Activated T-cell treated with anti-CD3 and anti-CD28 coated beads, Interleukin-2, amount 50 U/mL, for 24 hours (primary cell): Measurements from ENCODE around the gene BANP.
"Not testable (repeated sequence)": the region's sequence is repeated elsewhere in the genome, so short reads cannot be mapped to it uniquely, and the experiment has no call there.

Source experiments
- DNase-seq: peaks from one replicate; pipeline ENCODE4 v3.0.0-alpha.2; 2020
- H3K27ac Mint-ChIP-seq: 2 replicates; pipeline ENCODE4 v1.8.0; 2020; ENCODE audit warnings: mild to moderate bottlenecking, mixed read lengths
- H3K27me3 Mint-ChIP-seq: 2 replicates; pipeline ENCODE4 v1.8.0; 2020; ENCODE audit warnings: mixed read lengths
- H3K36me3 Mint-ChIP-seq: 2 replicates; pipeline ENCODE4 v1.8.0; 2020; ENCODE audit warnings: low read depth, mixed read lengths
- H3K4me1 Mint-ChIP-seq: 2 replicates; pipeline ENCODE4 v1.8.0; 2020; ENCODE audit warnings: low read depth, mixed read lengths
- H3K4me3 Mint-ChIP-seq: 2 replicates; pipeline ENCODE4 v1.8.0; 2020; ENCODE audit warnings: mild to moderate bottlenecking, moderate library complexity, mixed read lengths
- H3K9me3 Mint-ChIP-seq: 2 replicates; pipeline ENCODE4 v1.8.0; 2020; ENCODE audit warnings: mixed read lengths

BANP gene

GRCh38 chr16:88013766-88014251, 62.6 kb downstream of the BANP start:
- peaks cover 79% of the 10 kb centered on the region for H3K36me3 Mint-ChIP-seq
- H3K9me3 Mint-ChIP-seq = no peaks in the 10 kb centered on the region
- peak overlapping the region; percentile 17 for H3K27ac Mint-ChIP-seq
- H3K4me1 Mint-ChIP-seq = peaks cover 9% of the 10 kb centered on the region
- H3K4me3 Mint-ChIP-seq = no peak overlapping the region
- DNase-seq = no peak
- no peaks in the 10 kb centered on the region for H3K27me3 Mint-ChIP-seq

- Mint-ChIP-seq H3K36me3 (peaks cover 78% of the 10 kb centered on the region), H3K27me3 (no peaks in the 10 kb centered on the region), H3K4me3 (no peak overlapping the region), H3K4me1 (peaks cover 9% of the 10 kb centered on the region), H3K9me3 (no peaks in the 10 kb centered on the region), H3K27ac (no peak overlapping the region)
- peak; percentile 8 for DNase-seq
Measured at GRCh38 chr16:88014252-88014781, 63.1 kb downstream of the BANP start.

DNA sequence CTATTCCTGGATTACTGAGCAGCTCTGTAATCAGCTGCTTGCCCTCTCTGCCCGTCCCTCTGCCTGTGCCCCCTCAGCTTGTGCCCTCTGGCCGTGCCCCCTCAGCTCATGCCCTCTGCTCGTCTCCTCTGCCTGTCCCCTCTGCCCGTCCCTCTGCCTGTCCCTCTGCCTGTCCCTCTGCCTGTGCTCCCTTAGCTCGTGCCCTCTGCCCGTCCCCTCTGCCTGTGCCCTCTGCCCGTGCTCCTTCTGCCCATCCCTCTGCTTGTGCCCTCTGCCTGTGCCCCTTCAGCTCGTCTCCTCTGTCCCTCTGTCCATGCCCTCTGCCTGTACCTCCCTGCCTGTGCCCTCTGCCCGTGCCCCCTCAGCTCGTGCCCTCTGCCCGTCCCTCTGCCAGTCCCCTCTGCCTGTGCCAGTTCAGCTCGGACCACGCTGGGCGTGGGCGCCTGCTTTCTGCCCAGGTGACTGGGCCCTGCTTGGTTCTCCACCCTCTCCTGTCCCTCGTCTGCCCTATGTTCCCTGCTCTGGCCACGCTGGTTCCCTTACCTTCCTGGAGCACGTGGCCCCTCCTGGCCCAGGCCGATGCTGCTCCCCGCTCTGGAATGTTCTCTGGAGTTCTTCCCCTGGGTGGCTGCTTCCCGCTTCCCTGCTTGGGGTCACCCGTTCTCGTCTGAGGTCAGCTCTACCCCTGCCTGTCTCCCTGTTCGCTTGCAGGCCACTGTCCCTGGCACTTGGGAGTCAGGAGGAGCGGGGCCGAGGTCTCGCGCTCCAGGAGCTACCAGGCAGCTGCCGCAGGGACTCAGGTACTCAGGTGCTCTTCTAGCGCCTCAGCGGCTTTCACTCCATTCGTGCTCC, 63.9 kb downstream of the BANP start:
- Mint-ChIP-seq H3K9me3 (no peaks in the 10 kb centered on the region), H3K4me3 (no peak overlapping the region), H3K36me3 (peaks cover 74% of the 10 kb centered on the region), H3K4me1 (peaks cover under 1% of the 10 kb centered on the region), H3K27me3 (no peaks in the 10 kb centered on the region), H3K27ac (peak overlapping the region; percentile 59)
- DNase-seq = no peak

- no peak overlapping the region for H3K27ac Mint-ChIP-seq
- H3K4me1 Mint-ChIP-seq = no peaks in the 10 kb centered on the region
- no peaks in the 10 kb centered on the region for H3K27me3 Mint-ChIP-seq
- no peak overlapping the region for H3K4me3 Mint-ChIP-seq
- H3K9me3 Mint-ChIP-seq = no peaks in the 10 kb centered on the region
- peaks cover 74% of the 10 kb centered on the region for H3K36me3 Mint-ChIP-seq
- DNase-seq = no peak
Measured at GRCh38 chr16:88015806-88016140, 64.5 kb downstream of the BANP start.

DNA sequence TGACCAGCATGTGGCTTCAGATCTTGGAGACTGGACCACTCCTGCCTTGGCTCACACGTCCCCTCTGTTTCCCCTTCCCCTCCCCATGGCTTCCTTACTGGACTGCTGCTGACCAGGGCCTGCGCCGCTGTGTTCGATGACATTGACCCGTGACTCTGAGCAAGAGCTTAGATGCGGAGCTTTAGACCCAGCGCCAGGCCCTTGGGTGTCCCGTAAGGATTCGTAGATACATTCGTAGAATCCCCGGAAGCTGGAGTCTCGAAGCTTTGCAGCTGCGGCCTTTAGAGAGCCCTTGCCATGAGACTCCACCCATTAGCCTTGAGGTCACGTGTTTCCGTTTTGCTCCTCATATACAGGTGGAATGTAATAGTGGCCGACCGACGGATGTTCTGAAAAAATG, 65.2 kb downstream of the BANP start:
- H3K9me3 Mint-ChIP-seq, H3K27me3 Mint-ChIP-seq, DNase-seq, H3K4me1 Mint-ChIP-seq, H3K27ac Mint-ChIP-seq, H3K4me3 Mint-ChIP-seq: not testable (repeated sequence)
- peaks cover 70% of the 10 kb centered on the region for H3K36me3 Mint-ChIP-seq

DNA sequence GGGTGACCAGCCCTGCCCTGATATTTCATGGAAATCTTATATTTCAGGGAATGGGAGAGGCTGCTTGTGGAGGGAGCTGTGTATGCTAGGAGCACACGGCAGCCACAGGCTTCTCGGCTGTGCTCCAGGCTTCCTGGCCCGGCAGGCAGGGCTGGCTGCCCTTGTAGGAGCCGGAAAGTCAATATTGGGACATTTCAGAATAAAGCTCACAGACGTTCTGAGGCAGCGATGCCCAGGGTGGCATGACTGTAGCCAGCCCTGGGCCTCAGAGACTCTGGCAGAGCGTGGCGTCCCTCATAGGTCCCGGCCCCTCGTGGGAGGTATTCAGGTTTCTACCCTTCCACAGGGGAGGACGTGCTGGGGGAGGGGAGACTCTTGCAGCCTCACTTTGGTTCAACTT, 65.7 kb downstream of the BANP start:
- H3K9me3 Mint-ChIP-seq = no peaks in the 10 kb centered on the region
- no peak for DNase-seq
- peaks cover 72% of the 10 kb centered on the region for H3K36me3 Mint-ChIP-seq
- no peaks in the 10 kb centered on the region for H3K4me1 Mint-ChIP-seq
- no peak overlapping the region for H3K27ac Mint-ChIP-seq
- H3K4me3 Mint-ChIP-seq = no peak overlapping the region
- H3K27me3 Mint-ChIP-seq = no peaks in the 10 kb centered on the region

DNA sequence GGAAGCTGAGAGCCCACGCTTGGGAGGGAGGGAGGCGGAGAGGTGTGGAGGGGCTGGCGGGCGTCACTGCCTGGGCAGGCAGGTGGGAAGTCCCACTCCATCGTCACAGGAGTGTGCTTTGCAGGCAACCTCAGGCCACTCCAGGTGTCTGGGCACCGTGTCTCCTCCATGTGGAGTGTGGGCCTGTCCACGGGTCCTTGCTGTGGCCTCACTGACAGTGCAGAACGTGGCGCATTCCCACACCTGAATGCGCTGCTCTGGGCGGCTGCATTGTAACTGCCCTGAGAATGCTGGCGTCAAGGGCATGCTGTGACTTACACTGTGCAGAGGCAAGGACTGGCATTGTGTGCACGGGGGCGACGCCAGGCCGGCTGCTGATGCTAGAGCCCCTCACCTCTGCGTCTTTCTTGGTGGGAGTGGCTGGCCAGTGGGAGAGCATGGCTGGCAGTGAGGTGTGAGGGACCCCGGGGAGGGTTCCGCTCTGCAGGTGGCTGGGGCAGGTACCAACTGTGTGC, 66.4 kb downstream of the BANP start:
- peak overlapping the region; percentile 29 for H3K27ac Mint-ChIP-seq

GRCh38 chr16:88018382-88018781, 67.1 kb downstream of the BANP start:
- H3K9me3 Mint-ChIP-seq, H3K27ac Mint-ChIP-seq, H3K4me3 Mint-ChIP-seq, H3K4me1 Mint-ChIP-seq, DNase-seq, H3K27me3 Mint-ChIP-seq: not testable (repeated sequence)
- H3K36me3 Mint-ChIP-seq = peaks cover 74% of the 10 kb centered on the region

More for the DNA sequence above, 66.4 kb downstream of the BANP start:
- H3K4me3 Mint-ChIP-seq = no peak overlapping the region
- H3K4me1 Mint-ChIP-seq = no peaks in the 10 kb centered on the region
- no peak for DNase-seq
- H3K9me3 Mint-ChIP-seq = no peaks in the 10 kb centered on the region
- no peaks in the 10 kb centered on the region for H3K27me3 Mint-ChIP-seq
- H3K36me3 Mint-ChIP-seq = peaks cover 72% of the 10 kb centered on the region

DNA sequence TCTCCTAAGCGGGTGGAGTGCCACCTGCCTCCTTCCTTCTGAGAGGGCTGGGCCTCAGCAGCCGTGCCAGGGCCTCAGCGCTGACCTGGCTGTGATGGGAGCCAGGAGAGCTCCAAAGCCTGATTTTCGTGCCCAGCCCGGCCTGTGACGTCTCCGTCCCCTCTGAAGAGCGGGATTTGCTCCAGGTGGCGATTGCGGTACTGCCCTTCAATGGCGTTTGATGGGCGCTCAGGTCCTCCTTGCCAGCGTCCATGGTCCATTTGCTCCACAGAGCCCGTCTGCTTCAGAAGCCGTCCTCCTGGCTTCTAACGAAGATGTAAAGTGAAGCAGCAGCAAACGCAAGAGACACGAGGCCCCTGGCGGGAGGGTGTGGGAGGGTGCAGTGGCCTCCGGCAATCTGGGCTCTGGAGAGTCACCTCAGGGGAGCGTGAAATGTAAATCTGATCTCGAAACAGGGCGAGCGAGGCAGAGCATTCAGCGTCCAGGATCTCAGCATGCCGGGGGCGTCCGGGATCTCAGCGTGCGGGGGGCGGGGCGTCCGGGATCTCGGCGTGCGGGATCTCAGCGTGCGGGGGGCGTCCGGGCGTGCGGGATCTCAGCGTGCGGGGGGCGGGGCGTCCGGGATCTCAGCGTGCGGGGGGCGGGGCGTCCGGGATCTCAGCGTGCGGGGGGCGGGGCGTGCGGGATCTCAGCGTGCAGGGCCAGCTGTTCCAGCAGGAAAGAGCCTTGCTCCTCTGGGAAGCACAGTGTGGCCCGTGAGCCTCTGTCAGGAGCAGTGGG, 68.0 kb downstream of the BANP start:
- H3K4me3 Mint-ChIP-seq, DNase-seq, H3K4me1 Mint-ChIP-seq, H3K9me3 Mint-ChIP-seq, H3K27me3 Mint-ChIP-seq, H3K27ac Mint-ChIP-seq: not testable (repeated sequence)
- peaks cover 74% of the 10 kb centered on the region for H3K36me3 Mint-ChIP-seq

DNA sequence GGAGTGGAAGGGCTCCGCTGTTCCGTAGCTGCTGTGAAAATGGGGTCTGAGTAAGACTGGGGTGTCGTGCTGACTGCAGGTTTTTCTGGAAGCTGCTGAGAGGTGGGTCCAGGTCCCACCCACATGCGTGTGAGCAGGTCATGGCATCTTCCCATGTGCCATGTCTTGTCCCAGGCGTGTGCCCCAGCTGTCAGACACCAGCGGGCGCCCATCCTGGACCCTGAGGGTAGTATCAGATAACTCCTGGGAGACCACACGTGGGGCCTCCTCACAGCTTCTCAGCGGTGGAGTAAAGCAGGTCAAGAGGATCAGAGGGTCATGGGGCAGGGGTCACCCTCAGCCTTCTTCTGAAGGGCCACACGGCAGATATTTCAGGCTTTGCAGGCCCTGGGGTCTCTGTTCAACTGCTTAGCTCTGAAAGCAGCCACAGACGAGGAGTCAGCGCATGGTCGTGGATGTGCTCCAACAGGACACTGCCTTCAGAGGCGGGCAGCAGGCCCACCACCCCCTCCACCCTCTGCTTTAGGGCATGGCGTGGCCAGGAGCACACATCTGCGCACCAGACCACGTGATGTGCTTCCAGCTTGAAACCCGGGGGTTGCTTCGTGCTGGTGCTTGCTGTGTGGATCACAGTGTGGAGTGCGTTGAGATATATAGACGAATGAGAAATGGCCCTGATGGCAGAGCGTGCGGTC, 68.7 kb downstream of the BANP start:
- H3K4me1 Mint-ChIP-seq = peaks cover 5% of the 10 kb centered on the region
- no peak for DNase-seq
- H3K27ac Mint-ChIP-seq = no peak overlapping the region
- no peaks in the 10 kb centered on the region for H3K27me3 Mint-ChIP-seq
- H3K9me3 Mint-ChIP-seq = no peaks in the 10 kb centered on the region
- H3K36me3 Mint-ChIP-seq = peaks cover 79% of the 10 kb centered on the region
- H3K4me3 Mint-ChIP-seq = no peak overlapping the region

GRCh38 chr16:88020516-88020885, 69.3 kb downstream of the BANP start:
- H3K27ac Mint-ChIP-seq = no peak overlapping the region
- peaks cover 10% of the 10 kb centered on the region for H3K4me1 Mint-ChIP-seq
- H3K36me3 Mint-ChIP-seq = peaks cover 81% of the 10 kb centered on the region
- DNase-seq = no peak
- H3K27me3 Mint-ChIP-seq = no peaks in the 10 kb centered on the region
- H3K9me3 Mint-ChIP-seq = no peaks in the 10 kb centered on the region
- no peak overlapping the region for H3K4me3 Mint-ChIP-seq

GRCh38 chr16:88021041-88021970, 70.1 kb downstream of the BANP start:
- not testable (repeated sequence) for H3K27me3 Mint-ChIP-seq, DNase-seq, H3K4me3 Mint-ChIP-seq, H3K27ac Mint-ChIP-seq, H3K9me3 Mint-ChIP-seq
- Mint-ChIP-seq H3K36me3 (peaks cover 83% of the 10 kb centered on the region), H3K4me1 (peaks cover 11% of the 10 kb centered on the region)

DNA sequence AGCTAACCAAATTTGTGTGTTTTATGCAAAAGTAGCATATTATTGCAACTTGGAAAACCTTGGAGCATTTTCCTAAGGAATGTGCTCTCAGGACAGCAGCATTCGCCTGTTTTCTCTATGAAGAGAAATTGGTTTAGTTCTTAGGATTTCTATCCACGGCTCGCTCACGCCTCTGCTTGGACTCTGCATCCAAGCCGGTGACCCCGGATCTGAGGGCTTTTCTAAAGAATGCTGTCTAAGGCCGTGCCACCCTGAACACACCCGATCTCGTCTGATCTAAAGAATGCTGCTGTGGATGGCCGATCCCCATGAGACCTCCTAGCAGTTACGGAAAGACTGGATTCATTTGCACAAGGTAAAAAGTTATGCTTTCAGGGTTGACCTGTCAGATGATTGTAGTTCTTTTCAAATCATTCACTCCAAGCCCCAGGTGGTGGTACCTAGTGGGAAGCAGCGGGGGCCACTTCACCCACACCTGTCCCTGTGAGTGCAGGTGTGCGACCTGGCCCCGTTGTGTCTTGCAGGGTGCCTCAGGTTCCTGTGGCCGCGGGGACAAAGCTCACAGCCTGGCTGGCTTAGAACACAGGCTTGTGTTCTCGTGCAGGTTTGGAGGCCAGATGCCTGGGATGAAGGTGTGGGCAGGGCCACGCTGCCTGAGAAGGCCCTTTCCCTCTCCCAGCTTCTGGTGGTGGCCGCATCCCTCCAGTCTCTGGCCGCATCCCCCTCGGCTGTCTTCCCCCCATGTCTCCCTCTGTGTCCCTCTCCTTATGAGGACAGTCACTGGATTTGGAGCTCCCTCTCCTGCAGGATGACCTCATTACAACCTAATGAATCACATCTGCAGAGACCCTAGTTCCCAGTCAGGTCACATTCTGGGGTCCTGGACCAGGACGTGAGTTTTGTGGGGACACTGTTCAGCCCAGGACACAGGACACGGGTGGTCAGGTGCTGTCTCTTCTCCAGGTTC, 71.1 kb downstream of the BANP start:
- H3K27ac Mint-ChIP-seq = no peak overlapping the region
- H3K4me3 Mint-ChIP-seq = no peak overlapping the region
- peaks cover 81% of the 10 kb centered on the region for H3K36me3 Mint-ChIP-seq
- no peaks in the 10 kb centered on the region for H3K9me3 Mint-ChIP-seq
- no peaks in the 10 kb centered on the region for H3K27me3 Mint-ChIP-seq
- no peak for DNase-seq
- peaks cover 18% of the 10 kb centered on the region for H3K4me1 Mint-ChIP-seq
